WI38 (cell line): Measurements from ENCODE around the gene PRDM15.

Experiments used
- H3K4me3 ChIP-seq: 2 replicates; pipeline ENCODE4 v1.5.1; 2011; ENCODE audit warnings: low read depth, mild to moderate bottlenecking, control low read depth, low read length
- CTCF ChIP-seq: IDR thresholded peaks from 2 replicates; pipeline ENCODE4 v1.5.1; 2012; ENCODE audit warnings: low read depth, mild to moderate bottlenecking, control low read depth, low read length

Gene PRDM15

GRCh38 chr21:41777951-41778815 lies 101.0 kb downstream of the PRDM15 start:
- H3K4me3 ChIP-seq, result no peak overlapping the region
- peak; percentile 96 for TF ChIP-seq CTCF

GRCh38 chr21:41776778-41777177 lies 102.4 kb downstream of the PRDM15 start:
- no peak for TF ChIP-seq CTCF
- H3K4me3 ChIP-seq, result no peak overlapping the region

GRCh38 chr21:41775149-41775472 lies 104.0 kb downstream of the PRDM15 start:
- H3K4me3 ChIP-seq, result no peak overlapping the region
- TF ChIP-seq CTCF, result no peak

- H3K4me3 ChIP-seq, result no peak overlapping the region
- no peak for TF ChIP-seq CTCF
Observed at GRCh38 chr21:41774467-41775148, 104.5 kb downstream of the PRDM15 start.

- no peak for TF ChIP-seq CTCF
- H3K4me3 ChIP-seq, result no peak overlapping the region
Observed at GRCh38 chr21:41772351-41773080, 106.6 kb downstream of the PRDM15 start.

- TF ChIP-seq CTCF, result no peak
- H3K4me3 ChIP-seq, result no peak overlapping the region
Observed at GRCh38 chr21:41771625-41771945, 107.6 kb downstream of the PRDM15 start.
